BLaER1 treated with 17β-estradiol and CSF1 and Interleukin-3, amounts not matched to agents 10 nM and 100 nM (cell line): ENCODE data around the gene NAT8L.

ENCODE experiments used
- H3K27ac ChIP-seq, 11 experiments: shearing (Covaris generic); formaldehyde crosslinking; 2 replicates each; pipeline ENCODE4 v1.8.1; 2022
- H3K27me3 ChIP-seq, 11 experiments: shearing (Covaris generic); formaldehyde crosslinking; 2 replicates each; pipeline ENCODE4 v1.8.1; 2022
- H3K36me3 ChIP-seq, 11 experiments: shearing (Covaris generic); formaldehyde crosslinking; 2 replicates each; pipeline ENCODE4 v1.8.1; 2022
- H3K4me1 ChIP-seq, 10 experiments: shearing (Covaris generic); formaldehyde crosslinking; 2 replicates each; pipeline ENCODE4 v1.8.1; 2022
- H3K4me2 ChIP-seq, 11 experiments: shearing (Covaris generic); formaldehyde crosslinking; 2 replicates each; pipeline ENCODE4 v1.8.1; 2022
- H3K4me3 ChIP-seq, 10 experiments: shearing (Covaris generic); formaldehyde crosslinking; 2 replicates each; pipeline ENCODE4 v1.8.1; 2022
- H3K9ac ChIP-seq, 11 experiments: shearing (Covaris generic); formaldehyde crosslinking; 2 replicates each; pipeline ENCODE4 v1.8.1; 2022
- H3K9me3 ChIP-seq, 11 experiments: shearing (Covaris generic); formaldehyde crosslinking; replicated peaks in 1 of 11; 2 replicates each; pipeline ENCODE4 v1.8.1; 2022
- H4K20me1 ChIP-seq, 11 experiments: shearing (Covaris generic); formaldehyde crosslinking; 2 replicates each; pipeline ENCODE4 v1.8.1; 2022
- Cebpa-rat ChIP-seq, 11 experiments: shearing (Covaris generic); IDR thresholded peaks; 2 replicates each; pipeline ENCODE4 v1.8.1; 2022

NAT8L gene

DNA sequence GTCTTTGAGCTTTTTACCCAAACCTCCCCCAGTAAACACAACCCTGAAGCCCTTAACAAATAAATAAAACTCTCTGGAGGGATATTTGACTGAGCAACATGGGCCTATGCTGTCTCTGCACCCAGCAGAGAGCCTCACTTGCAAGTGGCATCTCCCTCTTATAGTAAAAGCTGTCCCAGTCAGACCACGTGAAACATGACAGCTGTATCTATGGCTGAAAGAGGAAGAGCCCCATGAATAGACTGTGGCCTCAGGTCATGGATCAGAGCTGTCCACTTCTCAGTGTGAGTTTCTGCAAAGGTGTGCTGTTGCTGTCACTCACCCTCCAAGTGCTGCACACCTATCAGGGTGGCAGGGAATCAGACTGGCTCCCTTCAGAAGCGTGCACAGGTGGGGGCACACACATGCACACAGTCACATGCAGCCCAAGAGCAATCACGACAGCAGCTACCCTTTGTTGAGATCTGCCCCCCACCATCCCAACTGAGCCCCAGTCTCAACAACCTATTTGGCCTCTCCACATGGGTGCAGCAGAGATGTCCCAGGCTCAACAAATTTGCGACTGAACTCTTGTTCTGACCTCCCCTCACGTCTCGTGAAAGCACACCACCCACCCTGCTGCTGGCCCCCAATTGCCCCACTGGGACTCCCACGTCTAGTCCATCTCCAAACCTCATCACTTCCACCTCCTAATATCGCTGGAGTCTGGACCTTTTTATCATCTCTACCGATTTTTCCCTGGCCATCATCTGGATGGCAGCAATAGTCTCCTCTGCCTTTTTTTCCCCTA is 45.6 kb downstream of the NAT8L start:
- TF ChIP-seq Cebpa-rat (IDR thresholded peaks at IDR 0.05), result no peak
- Histone ChIP-seq H3K4me3 (no peak overlapping the region), H3K27ac (no peak overlapping the region), H3K27me3 (peaks cover 0 to 98% (median 0%) of the 10 kb centered on the region in 11 experiments; a peak in 8 of 22 replicates), H4K20me1 (peaks cover 0 to 8% (median 0%) of the 10 kb centered on the region in 11 experiments; a peak in 2 of 22 replicates), H3K4me1 (peaks cover 0 to 15% (median 7%) of the 10 kb centered on the region in 10 experiments; a peak in 11 of 20 replicates), H3K36me3 (peaks cover 0 to 6% (median 0%) of the 10 kb centered on the region in 11 experiments; a peak in 1 of 22 replicates), H3K9me3 (peaks cover 53 to 75% (median 60%) of the 10 kb centered on the region in 11 experiments), H3K9ac (no peak overlapping the region), H3K4me2 (no peak overlapping the region; a peak in 1 of 22 replicates)

DNA sequence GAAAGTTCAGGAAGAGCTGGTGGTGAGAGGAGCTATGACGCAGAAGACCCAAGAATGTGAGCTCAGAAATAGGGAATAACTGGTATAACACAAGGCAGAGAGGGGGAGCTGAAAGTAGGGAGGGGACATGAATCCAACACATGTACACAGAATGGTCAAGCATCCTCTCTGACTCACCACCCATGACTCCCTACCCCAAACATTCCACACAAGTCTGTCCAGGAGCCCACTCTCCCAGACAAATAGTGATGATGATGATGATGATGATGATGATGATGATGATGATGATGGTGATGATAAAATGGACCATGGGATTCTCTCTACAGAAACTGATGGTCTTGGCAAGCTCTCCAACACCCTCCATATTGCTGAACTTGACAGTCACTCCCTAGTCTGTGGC is 46.4 kb downstream of the NAT8L start:
- peaks cover 0 to 15% (median 7%) of the 10 kb centered on the region in 10 experiments; a peak in 11 of 20 replicates for H3K4me1 ChIP-seq
- no peak overlapping the region for H3K4me3 ChIP-seq
- no peak overlapping the region for H3K4me2 ChIP-seq
- peaks cover 0 to 6% (median 0%) of the 10 kb centered on the region in 11 experiments; a peak in 1 of 22 replicates for H3K36me3 ChIP-seq
- H4K20me1 ChIP-seq, result peaks cover 0 to 8% (median 0%) of the 10 kb centered on the region in 11 experiments; a peak in 2 of 22 replicates
- no peak for TF ChIP-seq Cebpa-rat (IDR thresholded peaks at IDR 0.05)
- peaks cover 0 to 91% (median 0%) of the 10 kb centered on the region in 11 experiments; a peak in 8 of 22 replicates for H3K27me3 ChIP-seq
- H3K27ac ChIP-seq, result no peak overlapping the region
- H3K9ac ChIP-seq, result no peak overlapping the region
- H3K9me3 ChIP-seq, result peaks cover 46 to 68% (median 52%) of the 10 kb centered on the region in 11 experiments

DNA sequence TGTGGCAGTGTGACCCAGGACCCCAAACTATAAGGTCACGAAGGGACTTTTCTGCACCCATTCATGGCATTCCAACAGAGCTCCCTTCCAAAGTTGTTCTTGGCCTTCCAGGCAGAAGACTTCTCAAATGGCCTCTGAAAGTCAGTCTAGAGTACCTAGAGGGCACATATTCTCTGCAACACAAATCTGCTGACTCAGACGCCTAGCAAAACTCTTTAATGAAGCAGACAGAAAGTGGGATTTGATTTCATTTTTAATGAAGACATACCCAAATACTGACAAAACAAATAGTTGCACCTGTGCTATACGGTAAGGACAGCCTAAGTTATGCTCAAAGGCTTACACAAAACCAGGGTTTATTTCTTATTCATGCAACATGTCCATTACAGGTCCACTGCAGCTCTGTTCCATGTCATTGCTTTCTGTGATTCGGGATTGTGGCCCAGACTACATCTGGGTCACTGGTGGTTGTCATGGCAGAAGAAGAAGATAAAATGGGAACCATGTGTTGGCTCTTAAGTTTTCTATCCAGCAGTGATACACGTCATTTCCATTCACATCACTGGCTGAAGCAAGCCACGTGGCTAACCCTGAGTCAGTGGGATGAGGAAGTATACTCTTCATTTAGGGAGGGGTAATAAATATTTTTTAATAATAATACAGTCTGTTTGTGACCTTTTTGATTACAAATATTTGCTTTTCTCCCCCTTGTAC is 57.7 kb downstream of the NAT8L start:
- Histone ChIP-seq H3K27me3 (peaks cover 0 to 13% (median 0%) of the 10 kb centered on the region in 11 experiments; a peak in 2 of 22 replicates), H3K4me2 (no peak overlapping the region), H4K20me1 (no peaks in the 10 kb centered on the region), H3K9ac (no peak overlapping the region), H3K9me3 (no peaks in the 10 kb centered on the region), H3K4me3 (no peak overlapping the region), H3K36me3 (no peaks in the 10 kb centered on the region), H3K27ac (no peak overlapping the region), H3K4me1 (no peaks in the 10 kb centered on the region)
- TF ChIP-seq Cebpa-rat (IDR thresholded peaks at IDR 0.05), result no peak
